PC-3 (cell line): ENCODE results near the gene CDHR1. TPM values are rescaled to one million over a fixed set of nuclear protein-coding genes. Genes with fewer than 3 reads are reported as not detected.

Experiments used
- ATAC-seq: fragments of 200-7000 bp; cut with Tn5 transposase; 2 replicates; pipeline ENCODE4 v1.9.1; 2020; ENCODE audit warnings: mild to moderate bottlenecking, moderate library complexity
- BruUV-seq: library from RNA; stranded (reverse); fragments of 400-500 nt; replicated peaks from 2 replicates; lab custom pipeline; 2021; lab: Mats Ljungman, UMichigan
- CTCF ChIA-PET: fragments of 300-600 bp; sonication (Branson Sonifier 250); formaldehyde crosslinking; loops from one replicate; lab custom pipeline; 2022; ENCODE audit warnings: antibody characterized with exemption; lab: Charles Lee
- POLR2A ChIA-PET: fragments of 300-600 bp; sonication (Branson Sonifier 250); formaldehyde crosslinking; loops from one replicate; lab custom pipeline; 2022; ENCODE audit warnings: antibody characterized with exemption; ENCODE audit not compliant: unreplicated experiment; lab: Charles Lee
- DNase-seq: peaks from one replicate; pipeline ENCODE4 v3.0.0-alpha.2; 2015
- H2AFZ ChIP-seq: fragments of 300-600 bp; sonication (generic); 2 replicates; pipeline ENCODE4 v1.6.0; 2016; ENCODE audit warnings: antibody characterized with exemption, low read length
- H3F3A ChIP-seq: fragments of 300-600 bp; sonication (generic); one replicate; pipeline ENCODE4 v1.6.0; 2017; ENCODE audit warnings: antibody characterized with exemption, low read length, control low read depth, mild to moderate bottlenecking; ENCODE audit not compliant: unreplicated experiment
- H3K27ac ChIP-seq: fragments of 300-600 bp; sonication (generic); 2 replicates; pipeline ENCODE4 v1.5.1; 2016; ENCODE audit warnings: mild to moderate bottlenecking, low read length
- H3K27me3 ChIP-seq: fragments of 300-600 bp; sonication (generic); 2 replicates; pipeline ENCODE4 v1.6.1; 2016; ENCODE audit warnings: low read length, mixed read lengths
- H3K36me3 ChIP-seq: fragments of 300-600 bp; sonication (generic); 2 replicates; pipeline ENCODE4 v1.6.1; 2016; ENCODE audit warnings: low read depth, mixed run types, low read length, mixed read lengths
- H3K4me1 ChIP-seq: fragments of 300-600 bp; sonication (generic); 2 replicates; pipeline ENCODE4 v1.5.1; 2016; ENCODE audit warnings: low read length; ENCODE audit not compliant: insufficient read depth
- H3K4me2 ChIP-seq: fragments of 300-600 bp; sonication (generic); 2 replicates; pipeline ENCODE4 v1.6.0; 2016; ENCODE audit warnings: low read length
- H3K4me3 ChIP-seq: fragments of 300-600 bp; sonication (generic); 2 replicates; pipeline ENCODE4 v1.5.1; 2016; ENCODE audit warnings: mild to moderate bottlenecking, low read length, mixed read lengths
- H3K79me2 ChIP-seq: fragments of 300-600 bp; sonication (generic); 2 replicates; pipeline ENCODE4 v1.6.1; 2017; ENCODE audit warnings: low read length, mixed read lengths
- H3K9ac ChIP-seq: fragments of 300-600 bp; sonication (generic); 2 replicates; pipeline ENCODE4 v1.6.0; 2016; ENCODE audit warnings: mild to moderate bottlenecking, low read length
- H3K9me2 ChIP-seq: fragments of 300-600 bp; sonication (generic); replicated peaks from 2 replicates; pipeline ENCODE4 v1.6.1; 2016; ENCODE audit warnings: mixed run types, low read length, mixed read lengths
- H3K9me3 ChIP-seq: fragments of 300-600 bp; sonication (generic); 2 replicates; pipeline ENCODE4 v1.6.1; 2016; ENCODE audit warnings: low read length, mixed read lengths
- H4K20me1 ChIP-seq: fragments of 300-600 bp; sonication (generic); 2 replicates; pipeline ENCODE4 v1.6.1; 2016; ENCODE audit warnings: low read length, mixed read lengths
- CTCF ChIP-seq: fragments of 300-600 bp; sonication (generic); conservative IDR thresholded peaks from 2 replicates; pipeline ENCODE4 v1.5.1; 2017; ENCODE audit warnings: antibody characterized with exemption, low read depth, mild to moderate bottlenecking, low read length
- EZH2 ChIP-seq: fragments of 300-600 bp; sonication (generic); IDR thresholded peaks from one replicate; pipeline ENCODE4 v1.6.1; 2017; ENCODE audit warnings: antibody characterized with exemption, mild to moderate bottlenecking, low read length; ENCODE audit not compliant: unreplicated experiment
- EZH2phosphoT487 ChIP-seq: fragments of 300-600 bp; sonication (generic); IDR thresholded peaks from 2 replicates; pipeline ENCODE4 v1.6.1; 2018; ENCODE audit warnings: mild to moderate bottlenecking, antibody characterized with exemption, low read length, borderline replicate concordance
- intact Hi-C: fragments of 100-400 bp; cut with micrococcal nuclease; formaldehyde crosslinking; loops from 2 replicates; pipeline ENCODE4 v1.9.0; 2023
- total RNA-seq: library from RNA; depleted of rRNA; stranded (reverse); fragments of >200 nt; gene quantifications from 2 replicates; pipeline ENCODE4 v1.2.3, GENCODE V29; 2014

Gene CDHR1
- total RNA-seq, 1 experiment from 2014 or later: not detected

- DNase-seq (no peak), ATAC-seq (no peak)
- no peak overlapping the region for H3K4me3 ChIP-seq
- no peaks in the 10 kb centered on the region for H4K20me1 ChIP-seq
- peaks cover 22% of the 10 kb centered on the region for H3K27me3 ChIP-seq
- no peaks in the 10 kb centered on the region for H3K79me2 ChIP-seq
- no peaks in the 10 kb centered on the region for H3F3A ChIP-seq
- H3K9ac ChIP-seq: no peak overlapping the region
- intact Hi-C loops: no loop called here
- BruUV-seq: no TSS peak
- H2AFZ ChIP-seq: no peak overlapping the region
- no peaks in the 10 kb centered on the region for H3K36me3 ChIP-seq
- no peaks in the 10 kb centered on the region for H3K4me1 ChIP-seq
- TF ChIP-seq EZH2: no peak
- no peak for TF ChIP-seq CTCF
- TF ChIP-seq EZH2phosphoT487: no peak
- CTCF ChIA-PET: no interaction called here
- H3K9me3 ChIP-seq: no peaks in the 10 kb centered on the region
- POLR2A ChIA-PET: no interaction called here
- no peak overlapping the region for H3K27ac ChIP-seq
- no peak overlapping the region for H3K4me2 ChIP-seq
- H3K9me2 ChIP-seq: no peaks in the 10 kb centered on the region
Observed at GRCh38 chr10:84236807-84237198, 42.5 kb downstream of the CDHR1 start.

- H3K9me3 ChIP-seq: no peaks in the 10 kb centered on the region
- no peak overlapping the region for H3K4me2 ChIP-seq
- no peak overlapping the region for H3K27ac ChIP-seq
- POLR2A ChIA-PET: no interaction called here
- H3K4me1 ChIP-seq: no peaks in the 10 kb centered on the region
- H3K4me3 ChIP-seq: no peak overlapping the region
- peaks cover 17% of the 10 kb centered on the region for H3K27me3 ChIP-seq
- DNase-seq (no peak), ATAC-seq (no peak)
- H2AFZ ChIP-seq: no peak overlapping the region
- intact Hi-C loops: no loop called here
- H4K20me1 ChIP-seq: no peaks in the 10 kb centered on the region
- no peaks in the 10 kb centered on the region for H3K79me2 ChIP-seq
- H3K36me3 ChIP-seq: no peaks in the 10 kb centered on the region
- no peaks in the 10 kb centered on the region for H3F3A ChIP-seq
- CTCF ChIA-PET: no interaction called here
- no peaks in the 10 kb centered on the region for H3K9me2 ChIP-seq
- no peak overlapping the region for H3K9ac ChIP-seq
- TF ChIP-seq EZH2phosphoT487 (no peak), CTCF (no peak), EZH2 (no peak)
- no TSS peak for BruUV-seq
Observed at GRCh38 chr10:84237199-84238051, 43.1 kb downstream of the CDHR1 start.

GRCh38 chr10:84238909-84239308 is 44.6 kb downstream of the CDHR1 start:
- ATAC-seq: peak; percentile 65
- no peaks in the 10 kb centered on the region for H4K20me1 ChIP-seq
- no peak overlapping the region for H3K4me2 ChIP-seq
- intact Hi-C loops: no loop called here
- H3K27me3 ChIP-seq: peaks cover 14% of the 10 kb centered on the region
- CTCF ChIA-PET: no interaction called here
- TF ChIP-seq CTCF (no peak), EZH2 (no peak), EZH2phosphoT487 (no peak)
- no peak overlapping the region for H3K4me3 ChIP-seq
- H3K9me2 ChIP-seq: no peaks in the 10 kb centered on the region
- H3K4me1 ChIP-seq: no peaks in the 10 kb centered on the region
- no peaks in the 10 kb centered on the region for H3K79me2 ChIP-seq
- no peak overlapping the region for H3K27ac ChIP-seq
- POLR2A ChIA-PET: interaction anchor here (0.6 kb wide), 1 partner anchor 16 kb away, joined by 3 read pairs; no protein-coding TSS in a partner anchor
- H3K9me3 ChIP-seq: no peaks in the 10 kb centered on the region
- H2AFZ ChIP-seq: no peak overlapping the region
- H3F3A ChIP-seq: no peaks in the 10 kb centered on the region
- no peak overlapping the region for H3K9ac ChIP-seq
- no TSS peak for BruUV-seq
- no peaks in the 10 kb centered on the region for H3K36me3 ChIP-seq
- DNase-seq: peak; percentile 32
